RPMI7951 (cell line): ENCODE results near the gene PCDH18. TPM values are rescaled to one million over a fixed set of nuclear protein-coding genes. Genes with fewer than 3 reads are reported as not detected.

ENCODE experiments used
- DNase-seq: peaks from one replicate; pipeline ENCODE4 v3.0.0-alpha.2; 2012; ENCODE audit warnings: low read depth
- total RNA-seq: library from RNA; depleted of rRNA; stranded (reverse); fragments of >200 nt; shearing (Covaris generic); gene quantifications from 2 replicates; pipeline ENCODE4 v1.2.3, GENCODE V29; 2014

The PCDH18 gene
- total RNA-seq, 1 experiment from 2014 or later, result 8.9 TPM

DNA sequence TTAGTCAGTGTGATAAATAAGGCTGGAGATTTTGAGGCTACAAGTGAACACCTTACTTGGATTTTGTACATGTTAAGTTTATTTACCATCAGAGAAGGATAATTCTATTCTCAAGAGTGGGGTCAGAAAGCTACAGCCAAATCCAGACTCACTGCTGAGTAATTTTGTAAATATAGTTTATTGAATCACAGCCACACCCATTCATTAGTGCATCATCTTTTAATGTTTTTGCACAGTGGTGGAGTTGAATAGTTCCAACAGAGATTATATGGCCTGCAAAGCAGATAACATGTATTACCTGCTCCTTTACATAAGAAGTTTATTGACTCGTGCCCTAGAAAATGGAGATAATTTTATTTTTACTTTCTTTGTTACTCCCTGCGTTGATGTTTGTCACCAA lies 60.4 kb downstream of the PCDH18 start:
- peak; percentile 3 for DNase-seq

DNA sequence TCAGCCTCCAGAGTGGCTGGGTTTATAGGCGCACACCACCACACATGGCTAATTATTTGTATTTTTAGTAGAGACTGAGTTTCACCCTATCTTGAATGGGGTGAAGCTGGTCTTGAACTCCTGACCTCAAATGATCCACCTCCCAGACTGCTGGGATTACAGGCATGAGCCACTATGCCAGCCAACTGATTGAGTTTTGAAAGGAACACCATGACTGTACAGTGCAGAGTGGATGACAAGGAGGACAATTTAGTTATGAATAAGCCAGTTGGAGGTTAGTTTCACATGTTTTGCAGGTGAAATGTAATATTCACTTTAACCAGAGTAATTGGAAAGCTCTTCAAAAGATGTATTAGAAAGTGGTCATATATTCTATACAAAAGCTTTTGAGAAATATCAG lies 60.8 kb downstream of the PCDH18 start:
- DNase-seq, result no peak

DNA sequence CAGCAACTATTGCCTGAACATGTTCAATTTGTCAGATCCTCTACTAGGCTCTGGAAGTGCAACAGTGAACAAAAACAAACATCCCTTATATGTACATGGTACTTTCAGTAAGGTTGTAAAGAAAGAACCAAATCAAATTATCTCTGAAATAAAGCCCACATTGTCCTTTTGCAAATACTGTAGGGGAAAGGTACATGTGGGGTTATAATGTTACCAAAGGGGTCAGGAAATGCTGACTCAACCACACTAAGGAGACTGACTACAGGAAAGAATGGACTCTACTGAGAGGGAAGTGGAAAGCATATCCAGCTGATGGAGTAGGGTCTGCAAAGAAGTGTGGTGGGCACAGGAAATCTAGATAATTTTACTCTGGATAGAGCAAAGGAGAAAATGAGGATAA lies 61.5 kb downstream of the PCDH18 start:
- no peak for DNase-seq
